H1 (cell line): ENCODE measurements around the gene CACUL1. TPM values are rescaled to one million over a fixed set of nuclear protein-coding genes. Genes with fewer than 3 reads are reported as not detected.

ENCODE experiments used
- CTCF ChIA-PET: fragments of 300-600 bp; sonication (Branson Sonifier 250); formaldehyde crosslinking; loops from one replicate; lab custom pipeline; 2021; ENCODE audit not compliant: partially characterized antibody; lab: Charles Lee
- POLR2A ChIA-PET: fragments of 300-600 bp; sonication (Branson Sonifier 250); formaldehyde crosslinking; loops from one replicate; lab custom pipeline; 2021; ENCODE audit warnings: inconsistent platforms; ENCODE audit not compliant: partially characterized antibody; lab: Charles Lee
- DNase-seq, 2 experiments: peaks; one replicate each; pipeline versions ENCODE4 v3.0.0 to v3.0.0-alpha.2; 2010 to 2022; ENCODE audit warnings: low spot score in 2 of 2, low read depth in 1 of 2, mixed read lengths in 1 of 2
- FAIRE-seq: peaks from 2 replicates; lab custom pipeline; 2011; peaks lifted over from hg19 to GRCh38; lab: Jason Lieb, UNC
- H2AFZ ChIP-seq: 2 replicates; pipeline ENCODE4 v1.8.1; 2012; ENCODE audit warnings: low read length, inconsistent platforms
- H2AK5ac ChIP-seq: 2 replicates; pipeline ENCODE4 v1.6.1; 2013; ENCODE audit warnings: low read depth, low read length
- H2BK120ac ChIP-seq: replicated peaks from 2 replicates; pipeline ENCODE3; 2013; ENCODE audit warnings: low read depth, low read length, inconsistent platforms
- H2BK12ac ChIP-seq: 2 replicates; pipeline ENCODE4 v1.6.1; 2013; ENCODE audit warnings: low read depth, low read length
- H2BK15ac ChIP-seq: 2 replicates; pipeline ENCODE4 v1.6.1; 2013; ENCODE audit warnings: low read length
- H2BK20ac ChIP-seq: 2 replicates; pipeline ENCODE4 v1.6.1; 2013; ENCODE audit warnings: low read length
- H2BK5ac ChIP-seq: 2 replicates; pipeline ENCODE4 v1.6.1; 2013; ENCODE audit warnings: low read depth, low read length
- H3K14ac ChIP-seq: 2 replicates; pipeline ENCODE4 v1.6.1; 2013; ENCODE audit warnings: inconsistent platforms; ENCODE audit not compliant: insufficient read length
- H3K18ac ChIP-seq: 2 replicates; pipeline ENCODE4 v1.6.1; 2013; ENCODE audit warnings: low read length; ENCODE audit errors: extremely low read depth
- H3K23ac ChIP-seq: 2 replicates; pipeline ENCODE4 v1.6.1; 2013; ENCODE audit warnings: inconsistent platforms; ENCODE audit not compliant: insufficient read length
- H3K23me2 ChIP-seq: 2 replicates; pipeline ENCODE4 v1.6.1; 2013; ENCODE audit warnings: low read depth, low read length
- H3K27ac ChIP-seq: 2 replicates; pipeline ENCODE4 v1.6.1; 2011; ENCODE audit warnings: low read depth, low read length, inconsistent platforms
- H3K27me3 ChIP-seq, 4 experiments: replicated peaks in 1 of 4; 1 replicate in 1 of 4; 2 replicates in 3 of 4; pipeline versions ENCODE4 v1.6.1 to v1.8.1; 2011 to 2013; ENCODE audit warnings: low read length in 3 of 4, mild to moderate bottlenecking in 3 of 4, inconsistent platforms in 2 of 4, mixed read lengths in 2 of 4, moderate library complexity in 1 of 4; ENCODE audit not compliant: control insufficient read depth in 3 of 4, insufficient read depth in 3 of 4; ENCODE audit errors: extremely low read depth in 1 of 4
- H3K36me3 ChIP-seq, 4 experiments: 2 replicates each; pipeline versions ENCODE4 v1.6.1 to v1.8.1; 2011 to 2013; ENCODE audit warnings: mild to moderate bottlenecking in 4 of 4, low read length in 3 of 4, moderate library complexity in 2 of 4, control low read depth in 1 of 4, inconsistent platforms in 1 of 4; ENCODE audit not compliant: insufficient read depth in 4 of 4, control insufficient read depth in 2 of 4
- H3K4ac ChIP-seq: replicated peaks from 2 replicates; pipeline ENCODE3; 2013; ENCODE audit warnings: low read length, low read depth, mixed read lengths, inconsistent platforms; ENCODE audit not compliant: insufficient read length
- H3K4me1 ChIP-seq, 4 experiments: replicated peaks in 1 of 4; 1 replicate in 1 of 4; 2 replicates in 3 of 4; pipeline versions ENCODE4 v1.6.1 to v1.8.1; 2011 to 2013; ENCODE audit warnings: low read length in 3 of 4, inconsistent platforms in 2 of 4, mixed read lengths in 1 of 4; ENCODE audit not compliant: insufficient read depth in 4 of 4, control insufficient read depth in 3 of 4
- H3K4me2 ChIP-seq, 2 experiments: 2 replicates each; pipeline versions ENCODE4 v1.6.1 to v1.8.1; 2011 to 2013; ENCODE audit warnings: low read depth in 2 of 2, low read length in 2 of 2, control low read depth in 1 of 2, inconsistent platforms in 1 of 2, mild to moderate bottlenecking in 1 of 2; ENCODE audit not compliant: insufficient read depth in 1 of 2
- H3K4me3 ChIP-seq, 4 experiments: fragments of 200-600, 300-600 bp in 1 of 4; sonication (generic), shearing (Covaris generic), sonication (Bioruptor Twin) in 1 of 4; 2 replicates each; pipeline versions ENCODE4 v1.5.1 to v1.8.1; 2011 to 2016; ENCODE audit warnings: low read length in 4 of 4, low read depth in 3 of 4, control low read depth in 2 of 4, inconsistent platforms in 2 of 4, mild to moderate bottlenecking in 2 of 4, mixed read lengths in 1 of 4, moderate library complexity in 1 of 4; ENCODE audit not compliant: insufficient read depth in 2 of 4; ENCODE audit errors: extremely low read depth in 1 of 4
- H3K56ac ChIP-seq: replicated peaks from 2 replicates; pipeline ENCODE3; 2013; ENCODE audit warnings: low read depth, mild to moderate bottlenecking, mixed read lengths, low read length, inconsistent platforms; ENCODE audit not compliant: insufficient read length
- H3K79me1 ChIP-seq: 2 replicates; pipeline ENCODE4 v1.6.1; 2013; ENCODE audit warnings: low read depth, low read length, control low read depth
- H3K79me2 ChIP-seq, 2 experiments: 2 replicates each; pipeline versions ENCODE4 v1.6.1 to v1.8.1; 2012 to 2013; ENCODE audit warnings: low read length in 2 of 2, mild to moderate bottlenecking in 2 of 2, inconsistent platforms in 1 of 2; ENCODE audit not compliant: insufficient read depth in 2 of 2, control insufficient read depth in 1 of 2
- H3K9ac ChIP-seq, 4 experiments: replicated peaks in 1 of 4; 1 replicate in 1 of 4; 2 replicates in 3 of 4; pipeline versions ENCODE4 v1.6.1 to v1.8.1; 2011 to 2013; ENCODE audit warnings: low read depth in 3 of 4, low read length in 3 of 4, control low read depth in 2 of 4, mild to moderate bottlenecking in 2 of 4, moderate library complexity in 2 of 4, inconsistent platforms in 1 of 4; ENCODE audit errors: extremely low read depth in 1 of 4
- H3K9me3 ChIP-seq, 2 experiments: 2 replicates each; pipeline versions ENCODE4 v1.6.1 to v1.8.1; 2012 to 2013; ENCODE audit warnings: mild to moderate bottlenecking in 2 of 2, moderate library complexity in 2 of 2, control low read depth in 1 of 2, inconsistent platforms in 1 of 2, low read depth in 1 of 2, low read length in 1 of 2, mixed read lengths in 1 of 2; ENCODE audit not compliant: insufficient read depth in 2 of 2
- H4K20me1 ChIP-seq, 2 experiments: replicated peaks in 1 of 2; 2 replicates each; pipeline versions ENCODE3 to v1.8.1; 2011 to 2013; ENCODE audit warnings: inconsistent platforms in 2 of 2, low read length in 2 of 2, mild to moderate bottlenecking in 1 of 2; ENCODE audit not compliant: insufficient read depth in 2 of 2, control insufficient read depth in 1 of 2
- H4K5ac ChIP-seq: 2 replicates; pipeline ENCODE4 v1.6.1; 2013; ENCODE audit warnings: low read length, low read depth, mixed read lengths, inconsistent platforms; ENCODE audit not compliant: insufficient read length
- H4K8ac ChIP-seq: 2 replicates; pipeline ENCODE4 v1.8.0; 2013; ENCODE audit warnings: mild to moderate bottlenecking, moderate library complexity, low read length, inconsistent platforms; ENCODE audit not compliant: insufficient read depth; ENCODE audit errors: extremely low read depth
- H4K91ac ChIP-seq: replicated peaks from 2 replicates; pipeline ENCODE3; 2013; ENCODE audit warnings: low read length, mixed read lengths, inconsistent platforms; ENCODE audit not compliant: insufficient read length
- ASH2L ChIP-seq: fragments of 200-600, 300-600 bp; sonication (generic); IDR thresholded peaks from one replicate; pipeline ENCODE4 v1.7.1; 2017; ENCODE audit warnings: low read length
- CBX8 ChIP-seq: fragments of 300-800, 300-1000 bp; sonication (generic); IDR thresholded peaks from 2 replicates; pipeline ENCODE4 v1.7.1; 2016; ENCODE audit warnings: low read depth, low read length, borderline replicate concordance
- CEBPB ChIP-seq: IDR thresholded peaks from 2 replicates; pipeline ENCODE4 v1.6.1; 2012; ENCODE audit warnings: low read depth, low read length
- E2F6 ChIP-seq: IDR thresholded peaks from 2 replicates; pipeline ENCODE4 v1.6.1; 2012; ENCODE audit warnings: inconsistent platforms
- EP300 ChIP-seq, 2 experiments: IDR thresholded peaks; 1 replicate in 1 of 2; 2 replicates in 1 of 2; pipeline ENCODE4 v1.6.1; 2011 to 2012; ENCODE audit warnings: low read depth in 2 of 2, low read length in 2 of 2, mild to moderate bottlenecking in 2 of 2, borderline replicate concordance in 1 of 2, inconsistent platforms in 1 of 2, moderate library complexity in 1 of 2
- EZH2 ChIP-seq: fragments of 200-600 bp; sonication (generic); IDR thresholded peaks from 2 replicates; pipeline ENCODE4 v1.7.1; 2012; ENCODE audit warnings: low read depth, mild to moderate bottlenecking, moderate library complexity, low read length, inconsistent platforms; ENCODE audit not compliant: severe bottlenecking
- KDM1A ChIP-seq: fragments of 200-600, 300-600 bp; sonication (generic); IDR thresholded peaks from 2 replicates; pipeline ENCODE4 v1.7.1; 2016; ENCODE audit warnings: mild to moderate bottlenecking, low read length, borderline replicate concordance
- KDM4A ChIP-seq: IDR thresholded peaks from one replicate; pipeline ENCODE4 v1.7.1; 2012; ENCODE audit warnings: low read depth, mild to moderate bottlenecking, moderate library complexity, low read length, inconsistent platforms; ENCODE audit not compliant: severe bottlenecking
- MAX ChIP-seq: IDR thresholded peaks from 2 replicates; pipeline ENCODE4 v1.6.1; 2012; ENCODE audit warnings: inconsistent platforms
- POLR2A ChIP-seq, 2 experiments: IDR thresholded peaks; 1 replicate in 1 of 2; 2 replicates in 1 of 2; pipeline ENCODE4 v1.6.1; 2011; ENCODE audit warnings: low read depth in 2 of 2, low read length in 2 of 2, mild to moderate bottlenecking in 2 of 2; ENCODE audit errors: control extremely low read depth in 1 of 2
- SIRT6 ChIP-seq: IDR thresholded peaks from one replicate; pipeline ENCODE4 v1.7.1; 2012; ENCODE audit warnings: low read length, inconsistent platforms
- SIX5 ChIP-seq: IDR thresholded peaks from 2 replicates; pipeline ENCODE4 v1.6.1; 2011; ENCODE audit warnings: mild to moderate bottlenecking, low read depth, low read length
- SP1 ChIP-seq: IDR thresholded peaks from 2 replicates; pipeline ENCODE4 v1.6.1; 2011; ENCODE audit warnings: low read depth, low read length
- SP4 ChIP-seq: IDR thresholded peaks from 2 replicates; pipeline ENCODE4 v1.6.1; 2012; ENCODE audit warnings: low read length, inconsistent platforms
- TEAD4 ChIP-seq: IDR thresholded peaks from 2 replicates; pipeline ENCODE4 v1.6.1; 2012; ENCODE audit warnings: low read depth, low read length, inconsistent platforms, mixed read lengths
- WGBS, 2 experiments: shearing (Covaris generic) in 1 of 2; methylation state at CpG; one replicate each; pipeline versions ENCODE4 v1.1.6 to v1.1.7; 2013 to 2015; ENCODE audit warnings: low lambda C conversion rate in 2 of 2, mixed read lengths in 2 of 2, inconsistent platforms in 1 of 2, low coverage in 1 of 2, missing lambda C conversion rate in 1 of 2; ENCODE audit not compliant: insufficient replicate concordance in 2 of 2, insufficient coverage in 1 of 2, insufficient read length in 1 of 2; ENCODE audit errors: extremely low coverage in 1 of 2, missing lambda C conversion rate in 1 of 2; 5-methylcytosine and 5-hydroxymethylcytosine counted together
- polyA plus RNA-seq, 7 experiments: library from polyadenylated mRNA; depleted of rRNA in 3 of 7; stranded (reverse) in 5 of 7; unstranded in 2 of 7; fragments of >200 nt in 5 of 7; fragments of 200-250 nt in 2 of 7; gene quantifications; 1 replicate in 5 of 7; 2 replicates in 1 of 7; 4 replicates in 1 of 7; pipeline versions ENCODE4 v1.2.1 to v1.2.3, GENCODE V29; 2011 to 2013; ENCODE audit warnings: missing spikeins in 2 of 7, mixed read lengths in 2 of 7
- total RNA-seq: library from RNA; stranded (reverse); fragmentation: NEBNext Ultra II Directional; extraction: Animal tissue kit (Norgen Biotek cat#: 25700); gene quantifications from 2 replicates; pipeline ENCODE4 v1.2.1, GENCODE V29; 2021

Gene CACUL1
- total and polyA plus RNA-seq, 2 of the 8 experiments (the other 6 are each of a cell fraction or from before 2014, with no cell fraction given): 6.5 to 34.2 TPM

- peaks cover 0 to 4% (median 0%) of the 10 kb centered on the region in 4 experiments; a peak in 2 of 7 replicates for H3K4me1 ChIP-seq
- no peak overlapping the region for H2AK5ac ChIP-seq
- H3K4ac ChIP-seq: no peak overlapping the region
- FAIRE-seq (no peak), DNase-seq (no peak)
- WGBS, 2 experiments: 77% methylated on average over 2 of the region's 2 CpGs; no CpG with 5 or more reads in 1 of the 2 experiments
- no peaks in the 10 kb centered on the region for H3K36me3 ChIP-seq
- POLR2A ChIA-PET: interaction anchor here (1.0 to 1.5 kb wide), 2 partner anchors 9 to 13 kb away, joined by 4 to 6 read pairs; partner anchors contain the start of gene CACUL1
- no peak overlapping the region for H2BK5ac ChIP-seq
- no peak overlapping the region for H2BK12ac ChIP-seq
- no peak overlapping the region for H3K23ac ChIP-seq
- peaks cover 9 to 97% of the 10 kb centered on the region in 2 experiments for H3K79me2 ChIP-seq
- CTCF ChIA-PET: interaction anchor here (1.1 kb wide), 1 partner anchor 12 kb away, joined by 3 read pairs; no protein-coding TSS in a partner anchor
- H3K27me3 ChIP-seq: no peaks in the 10 kb centered on the region
- H4K91ac ChIP-seq: no peak overlapping the region
- no peak overlapping the region for H4K8ac ChIP-seq
- no peak overlapping the region for H3K27ac ChIP-seq
- H3K4me2 ChIP-seq: no peak overlapping the region
- no peak overlapping the region for H2AFZ ChIP-seq
- no peak overlapping the region for H3K14ac ChIP-seq
- H4K20me1 ChIP-seq: peaks cover 7 to 15% of the 10 kb centered on the region in 2 experiments
- no peak overlapping the region for H3K18ac ChIP-seq
- no peak overlapping the region for H3K56ac ChIP-seq
- no peak overlapping the region for H2BK20ac ChIP-seq
- H3K79me1 ChIP-seq: peaks cover 2% of the 10 kb centered on the region; the same call in 1 of the 2 replicates
- no peaks in the 10 kb centered on the region for H3K23me2 ChIP-seq
- no peak overlapping the region for H3K4me3 ChIP-seq
- no peak overlapping the region for H3K9ac ChIP-seq
- no peak overlapping the region for H2BK120ac ChIP-seq
- H3K9me3 ChIP-seq: no peaks in the 10 kb centered on the region
- no peak overlapping the region for H4K5ac ChIP-seq
- no peak overlapping the region for H2BK15ac ChIP-seq
- TF ChIP-seq SP4: no peak
- no peak for TF ChIP-seq SP1
- no peak for TF ChIP-seq KDM1A
- no peak for TF ChIP-seq SIRT6
- no peak for TF ChIP-seq EP300 (IDR thresholded peaks at IDR 0.05; ENCODE audit: borderline replicate concordance in 1 of 2, low read depth in 2 of 2, low read length in 2 of 2)
- TF ChIP-seq TEAD4: no peak
- no peak for TF ChIP-seq CEBPB
- TF ChIP-seq KDM4A: no peak
- TF ChIP-seq ASH2L: no peak
- no peak for TF ChIP-seq CBX8
- TF ChIP-seq SIX5: no peak
- no peak for TF ChIP-seq EZH2
- no peak for TF ChIP-seq POLR2A (IDR thresholded peaks at IDR 0.05; ENCODE audit: control extremely low read depth in 1 of 2, low read depth in 2 of 2, low read length in 2 of 2)
- no peak for TF ChIP-seq E2F6
- TF ChIP-seq MAX: no peak
Observed at GRCh38 chr10:118742032-118742431, 12.7 kb downstream of the CACUL1 start.
